T47D (cell line): Measurements from ENCODE around the gene PLEKHG7.

ENCODE experiments used
- DNase-seq, 2 experiments: peaks; one replicate each; pipeline versions ENCODE4 v3.0.0 to v3.0.0-alpha.2; 2011 to 2012; ENCODE audit warnings: low read depth in 1 of 2, low spot score in 1 of 2
- JUND ChIP-seq: IDR thresholded peaks from 2 replicates; pipeline ENCODE4 v1.6.1; 2012; ENCODE audit warnings: low read depth
- in situ Hi-C: cut with HindIII; loops from 2 replicates; pipeline ENCODE4 v1.10.0; 2016; ENCODE audit warnings: low sequenced_read_pairs, low pct_unique_long_range_greater_than_20kb

The PLEKHG7 gene

DNA sequence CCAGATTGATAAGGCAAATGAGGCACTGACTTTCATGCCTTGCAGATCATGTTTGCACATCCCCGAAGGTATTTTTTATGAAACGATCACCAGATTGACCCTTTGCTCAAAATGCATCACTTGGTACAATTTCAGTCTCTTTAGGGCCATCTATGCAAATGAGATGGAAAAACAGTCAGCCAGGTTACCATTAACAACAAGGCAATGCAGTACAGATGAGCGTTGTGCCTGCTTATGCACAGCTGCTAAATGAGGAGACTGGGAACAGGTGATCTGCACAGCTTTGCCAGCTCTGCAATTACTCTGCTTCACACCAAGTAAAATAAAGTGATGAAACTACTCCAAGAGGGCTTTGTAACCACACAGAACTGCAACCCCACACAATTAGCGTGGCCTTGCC, 26.1 kb upstream of the PLEKHG7 start:
- in situ Hi-C loops: no loop called here
- DNase-seq: no peak
- TF ChIP-seq JUND: no peak

DNA sequence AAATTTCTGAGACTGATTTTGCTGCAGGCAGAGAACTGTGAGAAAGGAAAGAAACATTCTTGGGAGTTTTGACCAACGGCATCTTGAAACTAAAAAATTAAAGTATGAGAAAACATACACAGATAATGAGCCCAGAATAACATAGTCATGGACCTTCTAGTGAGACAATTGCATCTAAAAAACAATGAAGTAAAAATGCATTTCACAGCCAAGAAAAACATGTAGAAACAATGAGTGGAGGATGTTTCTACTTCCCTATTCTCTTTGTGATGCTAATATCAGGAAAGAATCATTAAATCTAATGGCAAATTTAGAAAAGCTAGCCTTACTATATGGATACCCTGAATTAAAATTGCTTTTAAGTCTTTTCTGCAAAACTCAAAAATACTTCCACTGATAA, 12.2 kb upstream of the PLEKHG7 start:
- no peak for DNase-seq
- TF ChIP-seq JUND: no peak
- in situ Hi-C loops: no loop called here

- TF ChIP-seq JUND: no peak
- no peak for DNase-seq
- in situ Hi-C loops: no loop called here
These were observed 7.7 kb upstream of the PLEKHG7 start for GRCh38 chr12:92695056-92695455.

GRCh38 chr12:92695577-92695976, 7.2 kb upstream of the PLEKHG7 start:
- no peak for DNase-seq
- in situ Hi-C loops: no loop called here
- TF ChIP-seq JUND: no peak

DNA sequence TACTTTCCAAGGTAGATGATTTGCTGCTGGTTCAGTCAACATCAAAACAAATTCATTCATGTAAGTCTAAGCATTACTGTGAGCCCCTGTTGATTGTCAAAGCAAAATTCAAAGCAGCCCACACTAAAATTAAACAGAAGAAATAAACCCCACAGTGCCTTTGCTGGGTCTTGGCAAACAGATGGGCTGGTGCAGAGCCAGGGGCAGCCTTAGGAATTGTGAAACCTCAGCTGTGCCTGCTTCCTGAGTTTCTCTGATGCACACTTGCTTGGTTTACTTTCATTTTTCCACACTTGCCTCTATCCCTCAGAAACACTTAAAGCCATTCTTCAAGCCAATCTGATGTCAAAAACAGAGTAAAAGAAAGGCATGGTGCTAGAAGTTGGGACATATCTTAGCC, 6.6 kb upstream of the PLEKHG7 start:
- in situ Hi-C loops: no loop called here
- no peak for TF ChIP-seq JUND
- DNase-seq: no peak

DNA sequence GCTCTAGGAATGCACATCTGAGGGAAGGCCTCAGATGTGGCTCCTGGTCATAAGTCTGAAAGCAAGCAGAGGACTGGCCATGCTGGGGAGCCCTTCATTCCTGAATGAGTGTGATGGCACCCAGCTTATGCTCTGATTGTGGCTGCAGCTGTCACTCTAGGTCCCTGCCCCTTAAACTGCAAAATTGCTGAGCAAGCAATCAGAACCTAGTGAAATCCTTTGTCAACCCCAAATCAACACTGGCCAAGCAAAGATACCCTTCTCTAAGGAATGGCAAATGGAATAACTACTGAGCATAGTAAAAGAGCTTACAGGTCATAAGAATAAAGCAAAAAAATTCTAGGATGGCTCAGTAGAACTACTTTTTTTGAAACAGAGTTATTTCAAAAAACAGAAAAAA, 4.3 kb upstream of the PLEKHG7 start:
- in situ Hi-C loops: no loop called here
- TF ChIP-seq JUND: no peak
- DNase-seq: no peak

DNA sequence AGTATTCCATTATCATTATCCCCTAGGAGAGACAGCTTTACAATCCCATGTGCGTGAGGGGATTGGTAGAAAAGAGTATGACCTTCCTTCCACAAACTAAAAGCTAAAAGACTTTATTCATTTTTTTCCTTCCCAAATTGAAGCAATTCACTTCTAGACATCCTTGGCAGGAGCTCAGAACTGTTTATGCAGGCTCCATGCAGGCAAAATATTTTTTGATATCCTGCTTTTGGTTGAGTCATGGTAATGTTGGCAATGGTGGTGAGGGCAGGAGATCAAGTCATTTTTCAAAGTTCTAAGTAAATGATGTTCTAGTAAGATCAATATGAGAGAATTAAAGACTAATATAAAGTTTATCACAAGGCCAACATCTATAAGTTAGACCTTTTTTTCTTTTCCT, 1.3 kb upstream of the PLEKHG7 start:
- DNase-seq: no peak
- TF ChIP-seq JUND: no peak
- in situ Hi-C loops: no loop called here

- DNase-seq: no peak
- TF ChIP-seq JUND: no peak
- in situ Hi-C loops: no loop called here
These were observed 997 bp downstream of the PLEKHG7 start for GRCh38 chr12:92703786-92704185.

DNA sequence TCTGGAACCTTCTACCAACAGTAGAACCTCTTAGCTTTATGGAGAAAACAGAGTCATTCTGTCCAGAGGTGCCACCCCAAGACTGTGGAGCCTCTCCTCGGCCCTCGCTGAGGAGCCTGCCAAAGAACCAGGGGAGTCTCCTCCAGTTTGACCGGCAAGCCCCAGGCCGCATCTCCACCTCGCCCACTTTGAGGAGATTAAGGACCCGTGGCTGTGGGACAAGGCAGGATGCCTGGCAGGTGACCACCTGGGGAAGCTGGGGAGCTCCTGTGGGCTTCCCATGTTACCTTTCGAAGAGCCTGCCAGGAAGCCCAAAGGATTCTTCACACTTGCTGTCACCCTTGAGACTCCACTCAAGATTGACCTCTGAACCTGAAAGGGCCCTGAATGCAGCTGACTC, 3.8 kb downstream of the PLEKHG7 start:
- in situ Hi-C loops: no loop called here
- no peak for DNase-seq
- no peak for TF ChIP-seq JUND

GRCh38 chr12:92707926-92708325, 5.1 kb downstream of the PLEKHG7 start:
- DNase-seq: no peak
- TF ChIP-seq JUND: no peak
- in situ Hi-C loops: no loop called here

DNA sequence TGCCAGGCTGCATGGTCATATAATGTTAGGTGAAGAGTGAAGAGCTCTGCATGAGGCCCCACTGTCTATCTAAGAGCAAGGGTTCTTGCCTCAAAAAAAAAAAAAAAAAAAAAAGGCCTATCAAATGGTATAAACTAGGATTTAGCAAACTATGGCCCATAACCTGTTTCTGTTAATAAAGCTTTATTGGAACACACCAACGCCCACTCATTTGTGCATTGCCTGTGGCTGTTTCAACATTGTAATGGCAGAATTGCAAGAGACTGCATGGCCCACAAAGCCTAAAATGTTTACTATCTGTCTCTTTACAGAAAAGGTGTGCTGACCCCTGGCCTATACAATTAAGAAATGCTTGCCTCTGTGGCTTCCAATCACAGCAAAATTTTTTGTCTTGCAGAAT, 12.8 kb downstream of the PLEKHG7 start:
- in situ Hi-C loops: no loop called here
- DNase-seq: no peak
- no peak for TF ChIP-seq JUND

GRCh38 chr12:92717202-92717601, 14.4 kb downstream of the PLEKHG7 start:
- DNase-seq: peak in 1 of 2 experiments; percentile 39
- in situ Hi-C loops: no loop called here
- TF ChIP-seq JUND: no peak

- in situ Hi-C loops: no loop called here
- no peak for DNase-seq
- TF ChIP-seq JUND: no peak
These were observed 15.7 kb downstream of the PLEKHG7 start for GRCh38 chr12:92718483-92718990.

- no peak for TF ChIP-seq JUND
- in situ Hi-C loops: no loop called here
- DNase-seq: no peak
These were observed 16.9 kb downstream of the PLEKHG7 start for GRCh38 chr12:92719674-92720073.
